Measurements from ENCODE around the gene FAM234B.

DNA sequence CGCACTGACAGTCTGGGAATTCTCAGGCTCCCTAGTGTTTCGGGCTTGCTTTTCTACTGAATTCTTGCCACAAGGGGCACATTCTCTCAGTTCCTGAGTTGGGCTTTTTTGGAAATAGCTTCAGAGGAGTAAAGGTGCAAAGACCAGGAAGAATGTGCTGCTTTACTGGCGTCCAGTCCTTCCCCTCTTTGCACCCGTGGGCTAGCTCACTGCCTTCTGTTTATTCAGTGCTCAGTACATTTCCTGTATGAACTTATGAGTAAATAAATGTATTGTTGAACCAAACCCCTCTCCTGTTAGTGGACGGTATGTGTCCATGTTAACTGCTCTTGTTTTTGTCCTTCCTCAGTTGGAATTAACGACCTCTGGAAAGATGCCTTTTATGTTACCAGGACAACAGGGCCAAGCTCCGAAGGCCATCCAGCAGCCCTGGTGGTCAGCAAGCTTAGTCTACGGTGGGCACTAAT, 35.3 kb downstream of the FAM234B start:
- TF ChIP-seq KAT7 (CRISPR knock-in tag; IDR thresholded peaks at IDR 0.05; ENCODE audit: borderline replicate concordance), result no peak
- TF ChIP-seq, protein P1, sequence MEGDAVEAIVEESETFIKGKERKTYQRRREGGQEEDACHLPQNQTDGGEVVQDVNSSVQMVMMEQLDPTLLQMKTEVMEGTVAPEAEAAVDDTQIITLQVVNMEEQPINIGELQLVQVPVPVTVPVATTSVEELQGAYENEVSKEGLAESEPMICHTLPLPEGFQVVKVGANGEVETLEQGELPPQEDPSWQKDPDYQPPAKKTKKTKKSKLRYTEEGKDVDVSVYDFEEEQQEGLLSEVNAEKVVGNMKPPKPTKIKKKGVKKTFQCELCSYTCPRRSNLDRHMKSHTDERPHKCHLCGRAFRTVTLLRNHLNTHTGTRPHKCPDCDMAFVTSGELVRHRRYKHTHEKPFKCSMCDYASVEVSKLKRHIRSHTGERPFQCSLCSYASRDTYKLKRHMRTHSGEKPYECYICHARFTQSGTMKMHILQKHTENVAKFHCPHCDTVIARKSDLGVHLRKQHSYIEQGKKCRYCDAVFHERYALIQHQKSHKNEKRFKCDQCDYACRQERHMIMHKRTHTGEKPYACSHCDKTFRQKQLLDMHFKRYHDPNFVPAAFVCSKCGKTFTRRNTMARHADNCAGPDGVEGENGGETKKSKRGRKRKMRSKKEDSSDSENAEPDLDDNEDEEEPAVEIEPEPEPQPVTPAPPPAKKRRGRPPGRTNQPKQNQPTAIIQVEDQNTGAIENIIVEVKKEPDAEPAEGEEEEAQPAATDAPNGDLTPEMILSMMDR (IDR thresholded peaks at IDR 0.05), result no peak
- TF ChIP-seq, protein P2, sequence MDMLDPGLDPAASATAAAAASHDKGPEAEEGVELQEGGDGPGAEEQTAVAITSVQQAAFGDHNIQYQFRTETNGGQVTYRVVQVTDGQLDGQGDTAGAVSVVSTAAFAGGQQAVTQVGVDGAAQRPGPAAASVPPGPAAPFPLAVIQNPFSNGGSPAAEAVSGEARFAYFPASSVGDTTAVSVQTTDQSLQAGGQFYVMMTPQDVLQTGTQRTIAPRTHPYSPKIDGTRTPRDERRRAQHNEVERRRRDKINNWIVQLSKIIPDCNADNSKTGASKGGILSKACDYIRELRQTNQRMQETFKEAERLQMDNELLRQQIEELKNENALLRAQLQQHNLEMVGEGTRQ (CRISPR knock-in tag; IDR thresholded peaks at IDR 0.05), result no peak
- TF ChIP-seq, protein P3, sequence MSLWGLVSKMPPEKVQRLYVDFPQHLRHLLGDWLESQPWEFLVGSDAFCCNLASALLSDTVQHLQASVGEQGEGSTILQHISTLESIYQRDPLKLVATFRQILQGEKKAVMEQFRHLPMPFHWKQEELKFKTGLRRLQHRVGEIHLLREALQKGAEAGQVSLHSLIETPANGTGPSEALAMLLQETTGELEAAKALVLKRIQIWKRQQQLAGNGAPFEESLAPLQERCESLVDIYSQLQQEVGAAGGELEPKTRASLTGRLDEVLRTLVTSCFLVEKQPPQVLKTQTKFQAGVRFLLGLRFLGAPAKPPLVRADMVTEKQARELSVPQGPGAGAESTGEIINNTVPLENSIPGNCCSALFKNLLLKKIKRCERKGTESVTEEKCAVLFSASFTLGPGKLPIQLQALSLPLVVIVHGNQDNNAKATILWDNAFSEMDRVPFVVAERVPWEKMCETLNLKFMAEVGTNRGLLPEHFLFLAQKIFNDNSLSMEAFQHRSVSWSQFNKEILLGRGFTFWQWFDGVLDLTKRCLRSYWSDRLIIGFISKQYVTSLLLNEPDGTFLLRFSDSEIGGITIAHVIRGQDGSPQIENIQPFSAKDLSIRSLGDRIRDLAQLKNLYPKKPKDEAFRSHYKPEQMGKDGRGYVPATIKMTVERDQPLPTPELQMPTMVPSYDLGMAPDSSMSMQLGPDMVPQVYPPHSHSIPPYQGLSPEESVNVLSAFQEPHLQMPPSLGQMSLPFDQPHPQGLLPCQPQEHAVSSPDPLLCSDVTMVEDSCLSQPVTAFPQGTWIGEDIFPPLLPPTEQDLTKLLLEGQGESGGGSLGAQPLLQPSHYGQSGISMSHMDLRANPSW (CRISPR knock-in tag; conservative IDR thresholded peaks at IDR 0.05; ENCODE audit: low read depth), result no peak
- peak; percentile 94 for TF ChIP-seq TEAD4 (CRISPR knock-in tag; IDR thresholded peaks at IDR 0.05)
- TF ChIP-seq, protein P4, sequence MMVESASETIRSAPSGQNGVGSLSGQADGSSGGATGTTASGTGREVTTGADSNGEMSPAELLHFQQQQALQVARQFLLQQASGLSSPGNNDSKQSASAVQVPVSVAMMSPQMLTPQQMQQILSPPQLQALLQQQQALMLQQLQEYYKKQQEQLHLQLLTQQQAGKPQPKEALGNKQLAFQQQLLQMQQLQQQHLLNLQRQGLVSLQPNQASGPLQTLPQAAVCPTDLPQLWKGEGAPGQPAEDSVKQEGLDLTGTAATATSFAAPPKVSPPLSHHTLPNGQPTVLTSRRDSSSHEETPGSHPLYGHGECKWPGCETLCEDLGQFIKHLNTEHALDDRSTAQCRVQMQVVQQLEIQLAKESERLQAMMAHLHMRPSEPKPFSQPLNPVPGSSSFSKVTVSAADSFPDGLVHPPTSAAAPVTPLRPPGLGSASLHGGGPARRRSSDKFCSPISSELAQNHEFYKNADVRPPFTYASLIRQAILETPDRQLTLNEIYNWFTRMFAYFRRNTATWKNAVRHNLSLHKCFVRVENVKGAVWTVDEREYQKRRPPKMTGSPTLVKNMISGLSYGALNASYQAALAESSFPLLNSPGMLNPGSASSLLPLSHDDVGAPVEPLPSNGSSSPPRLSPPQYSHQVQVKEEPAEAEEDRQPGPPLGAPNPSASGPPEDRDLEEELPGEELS (CRISPR knock-in tag; IDR thresholded peaks at IDR 0.05), result no peak
- TF ChIP-seq FOXP1 (CRISPR knock-in tag; IDR thresholded peaks at IDR 0.05; ENCODE audit: borderline replicate concordance), result no peak
- no peak for TF ChIP-seq ELF4 (CRISPR knock-in tag; IDR thresholded peaks at IDR 0.05; ENCODE audit: low read depth)
- no peak for TF ChIP-seq CREM (CRISPR knock-in tag; IDR thresholded peaks at IDR 0.05)
- TF ChIP-seq ZNF121 (CRISPR knock-in tag; IDR thresholded peaks at IDR 0.05), result no peak
- no peak for TF ChIP-seq ZNF317 (CRISPR knock-in tag; IDR thresholded peaks at IDR 0.05; ENCODE audit: borderline replicate concordance, low read depth)
- TF ChIP-seq ZNF263 (CRISPR knock-in tag; IDR thresholded peaks at IDR 0.05; ENCODE audit: low read depth), result no peak
- no peak for TF ChIP-seq GTF2I (CRISPR knock-in tag; conservative IDR thresholded peaks at IDR 0.05)
- TF ChIP-seq, protein P5, sequence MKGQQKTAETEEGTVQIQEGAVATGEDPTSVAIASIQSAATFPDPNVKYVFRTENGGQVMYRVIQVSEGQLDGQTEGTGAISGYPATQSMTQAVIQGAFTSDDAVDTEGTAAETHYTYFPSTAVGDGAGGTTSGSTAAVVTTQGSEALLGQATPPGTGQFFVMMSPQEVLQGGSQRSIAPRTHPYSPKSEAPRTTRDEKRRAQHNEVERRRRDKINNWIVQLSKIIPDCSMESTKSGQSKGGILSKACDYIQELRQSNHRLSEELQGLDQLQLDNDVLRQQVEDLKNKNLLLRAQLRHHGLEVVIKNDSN (CRISPR knock-in tag; IDR thresholded peaks at IDR 0.05), result no peak

Measured in WTC11 (cell line).